SK-N-SH treated with all-trans-retinoic acid at 6 μM for 48 hours (cell line): ENCODE measurements around the gene MAPK7.

Experiments
- ARNTL ChIP-seq: fragments of 450-650 bp; formaldehyde crosslinking; IDR thresholded peaks from 2 replicates; pipeline ENCODE4 v1.5.0; 2020; ENCODE audit warnings: low read depth, mild to moderate bottlenecking, moderate library complexity, borderline replicate concordance
- CREB5 ChIP-seq: fragments of 250-450 bp; sonication (Bioruptor Pico); IDR thresholded peaks from 2 replicates; pipeline ENCODE4 v1.5.1; 2020; ENCODE audit warnings: low read depth, mild to moderate bottlenecking, moderate library complexity
- CSRNP3 ChIP-seq: fragments of 250-450 bp; sonication (Bioruptor Pico); IDR thresholded peaks from 2 replicates; pipeline ENCODE4 v1.5.1; 2021; ENCODE audit warnings: mild to moderate bottlenecking, moderate library complexity
- ISL1 ChIP-seq: fragments of 250-450 bp; sonication (Bioruptor Pico); IDR thresholded peaks from 2 replicates; pipeline ENCODE4 v2.1.2; 2022; ENCODE audit warnings: mild to moderate bottlenecking, moderate library complexity
- PATZ1 ChIP-seq: fragments of 250-450 bp; sonication (Bioruptor Pico); IDR thresholded peaks from 2 replicates; pipeline ENCODE4 v1.8.0; 2020; ENCODE audit warnings: mild to moderate bottlenecking, moderate library complexity, borderline replicate concordance
- RARB ChIP-seq: fragments of 250-450 bp; sonication (Bioruptor Pico); IDR thresholded peaks from 2 replicates; pipeline ENCODE4 v1.8.0; 2021; ENCODE audit warnings: mild to moderate bottlenecking, moderate library complexity
- TCF4 ChIP-seq: fragments of 250-450 bp; sonication (Bioruptor Pico); IDR thresholded peaks from 2 replicates; pipeline ENCODE4 v1.8.0; 2021; ENCODE audit warnings: mild to moderate bottlenecking, moderate library complexity, borderline replicate concordance
- TOX ChIP-seq: fragments of 250-450 bp; sonication (Bioruptor Pico); IDR thresholded peaks from 2 replicates; pipeline ENCODE4 v1.8.0; 2021; ENCODE audit warnings: mild to moderate bottlenecking, moderate library complexity, borderline replicate concordance

- TF ChIP-seq ARNTL (CRISPR knock-in tag) (no peak), RARB (CRISPR knock-in tag) (no peak), CREB5 (no peak), CSRNP3 (CRISPR knock-in tag) (no peak), PATZ1 (CRISPR knock-in tag) (no peak), TOX (CRISPR knock-in tag) (no peak), TCF4 (no peak), ISL1 (CRISPR knock-in tag) (no peak)
Measured at GRCh38 chr17:19415311-19415710, 37.0 kb downstream of the MAPK7 start.
